Mesenchymal stem cell (in vitro differentiated cells and primary cell): ENCODE measurements around the gene SIVA1.

Experiments
- DNase-seq: peaks from one replicate; pipeline ENCODE4 v3.0.0-alpha.2; 2013
- H2AFZ ChIP-seq: one replicate; pipeline ENCODE4 v1.6.1; 2013; ENCODE audit warnings: low read depth, mild to moderate bottlenecking, control low read depth, inconsistent platforms, low read length, moderate library complexity
- H2AK5ac ChIP-seq: 2 replicates; pipeline ENCODE4 v1.6.1; 2013; ENCODE audit warnings: low read length, moderate library complexity, mild to moderate bottlenecking, inconsistent platforms; ENCODE audit not compliant: severe bottlenecking
- H2BK120ac ChIP-seq: one replicate; pipeline ENCODE4 v1.6.1; 2013; ENCODE audit warnings: low read depth, mild to moderate bottlenecking, inconsistent platforms, low read length, moderate library complexity
- H2BK12ac ChIP-seq, 2 experiments: one replicate each; pipeline ENCODE4 v1.6.1; 2013; ENCODE audit warnings: inconsistent platforms in 2 of 2, low read length in 2 of 2, mild to moderate bottlenecking in 2 of 2, moderate library complexity in 2 of 2, control low read depth in 1 of 2
- H2BK15ac ChIP-seq: one replicate; pipeline ENCODE4 v1.6.1; 2013; ENCODE audit warnings: mild to moderate bottlenecking, low read depth, inconsistent platforms; ENCODE audit not compliant: poor library complexity, severe bottlenecking
- H2BK5ac ChIP-seq: 2 replicates; pipeline ENCODE4 v1.6.1; 2013; ENCODE audit warnings: low read depth, mild to moderate bottlenecking, low read length, control low read depth, inconsistent platforms; ENCODE audit not compliant: poor library complexity, severe bottlenecking
- H3K14ac ChIP-seq, 2 experiments: one replicate each; pipeline ENCODE4 v1.6.1; 2013; ENCODE audit warnings: inconsistent platforms in 2 of 2, low read length in 2 of 2, control low read depth in 1 of 2, mild to moderate bottlenecking in 1 of 2, moderate library complexity in 1 of 2
- H3K18ac ChIP-seq, 2 experiments: one replicate each; pipeline ENCODE4 v1.6.1; 2013; ENCODE audit warnings: inconsistent platforms in 2 of 2, low read length in 2 of 2, control low read depth in 1 of 2, low read depth in 1 of 2, mild to moderate bottlenecking in 1 of 2
- H3K23ac ChIP-seq, 2 experiments: one replicate each; pipeline ENCODE4 v1.6.1; 2013; ENCODE audit warnings: inconsistent platforms in 2 of 2, low read length in 2 of 2, mild to moderate bottlenecking in 2 of 2, moderate library complexity in 2 of 2, control low read depth in 1 of 2
- H3K27ac ChIP-seq: 2 replicates; pipeline ENCODE4 v1.5.1; 2013; ENCODE audit warnings: mild to moderate bottlenecking, moderate library complexity, low read length, control low read depth, inconsistent platforms; ENCODE audit not compliant: poor library complexity, severe bottlenecking
- H3K27me3 ChIP-seq, 2 experiments: 2 replicates each; pipeline versions ENCODE4 v1.6.1 to v1.7.0; 2013; ENCODE audit warnings: low read length in 2 of 2, mild to moderate bottlenecking in 2 of 2, moderate library complexity in 2 of 2, control low read depth in 1 of 2, inconsistent platforms in 1 of 2; ENCODE audit not compliant: control insufficient read depth in 1 of 2, insufficient read depth in 1 of 2
- H3K36me3 ChIP-seq, 2 experiments: 2 replicates each; pipeline versions ENCODE4 v1.6.1 to v1.7.0; 2013; ENCODE audit warnings: low read length in 2 of 2, control low read depth in 1 of 2, inconsistent platforms in 1 of 2, low read depth in 1 of 2, mild to moderate bottlenecking in 1 of 2; ENCODE audit not compliant: insufficient read depth in 2 of 2, control insufficient read depth in 1 of 2
- H3K4ac ChIP-seq, 2 experiments: one replicate each; pipeline ENCODE4 v1.6.1; 2013; ENCODE audit warnings: inconsistent platforms in 2 of 2, low read length in 2 of 2, mild to moderate bottlenecking in 2 of 2, moderate library complexity in 2 of 2, control low read depth in 1 of 2, low read depth in 1 of 2
- H3K4me1 ChIP-seq: 2 replicates; pipeline ENCODE4 v1.6.1; 2013; ENCODE audit warnings: low read depth, low read length, control low read depth; ENCODE audit not compliant: control insufficient read depth, insufficient read depth
- H3K4me2 ChIP-seq: 2 replicates; pipeline ENCODE4 v1.6.1; 2013; ENCODE audit warnings: low read length, mild to moderate bottlenecking, inconsistent platforms; ENCODE audit not compliant: poor library complexity, severe bottlenecking
- H3K4me3 ChIP-seq, 2 experiments: 2 replicates each; pipeline versions ENCODE4 v1.5.1 to v1.7.0; 2013; ENCODE audit warnings: low read length in 2 of 2, mild to moderate bottlenecking in 2 of 2, control low read depth in 1 of 2, low read depth in 1 of 2; ENCODE audit not compliant: insufficient read depth in 1 of 2
- H3K79me1 ChIP-seq: replicated peaks from 2 replicates; pipeline ENCODE4 v1.6.1; 2013; ENCODE audit warnings: mild to moderate bottlenecking, control low read depth, low read length, inconsistent platforms; ENCODE audit not compliant: poor library complexity, severe bottlenecking
- H3K9ac ChIP-seq: 2 replicates; pipeline ENCODE4 v1.7.0; 2013; ENCODE audit warnings: mild to moderate bottlenecking, low read length, moderate library complexity
- H3K9me3 ChIP-seq: 2 replicates; pipeline ENCODE4 v1.7.0; 2013; ENCODE audit warnings: mild to moderate bottlenecking, low read length; ENCODE audit not compliant: control insufficient read depth
- H4K8ac ChIP-seq: one replicate; pipeline ENCODE4 v1.6.1; 2013; ENCODE audit warnings: inconsistent platforms, mild to moderate bottlenecking, low read length, moderate library complexity
- H4K91ac ChIP-seq: one replicate; pipeline ENCODE4 v1.6.1; 2013; ENCODE audit warnings: mild to moderate bottlenecking, low read length, inconsistent platforms
- WGBS: methylation state at CpG from one replicate; pipeline ENCODE4 v1.1.7; 2013; ENCODE audit warnings: mixed read lengths; 5-methylcytosine and 5-hydroxymethylcytosine counted together

Gene SIVA1

GRCh38 chr14:104735830-104736642 is 16.9 kb upstream of the SIVA1 start:
- Histone ChIP-seq H3K4ac (peak overlapping the region; percentile 38 to 56), H4K91ac (peak overlapping the region; percentile 100), H2BK15ac (peak overlapping the region; percentile 65), H3K36me3 (peaks cover 0 to 7% of the 10 kb centered on the region in 2 experiments), H3K23ac (no peak overlapping the region), H3K14ac (peak overlapping the region in 1 of 2 experiments; percentile 86), H2BK12ac (peak overlapping the region; percentile 91 to 98), H3K79me1 (no peaks in the 10 kb centered on the region), H3K18ac (peak overlapping the region; percentile 93 to 97), H3K4me1 (peaks cover 12% of the 10 kb centered on the region), H3K27me3 (peaks cover 7 to 14% of the 10 kb centered on the region in 2 experiments), H4K8ac (peak overlapping the region; percentile 97), H3K9ac (no peak overlapping the region), H3K4me2 (no peak overlapping the region), H2AFZ (no peak overlapping the region), H3K9me3 (no peaks in the 10 kb centered on the region), H2BK120ac (peak overlapping the region; percentile 85), H3K27ac (no peak overlapping the region), H2AK5ac (no peak overlapping the region), H3K4me3 (no peak overlapping the region), H2BK5ac (no peak overlapping the region)
- WGBS, result 49% methylated on average over 26 of the region's 26 CpGs
- peak; percentile 92 for DNase-seq

- Histone ChIP-seq H2BK15ac (no peak overlapping the region), H3K4me1 (peaks cover 11% of the 10 kb centered on the region), H3K9me3 (no peaks in the 10 kb centered on the region), H3K4ac (no peak overlapping the region), H2AFZ (no peak overlapping the region), H3K9ac (no peak overlapping the region), H3K27ac (no peak overlapping the region), H3K4me3 (no peak overlapping the region), H2BK12ac (peak overlapping the region; percentile 6 to 33), H2BK120ac (no peak overlapping the region), H2AK5ac (no peak overlapping the region), H3K18ac (no peak overlapping the region), H3K36me3 (peaks cover 0 to 19% of the 10 kb centered on the region in 2 experiments), H4K91ac (peak overlapping the region; percentile 23), H3K14ac (no peak overlapping the region), H3K23ac (no peak overlapping the region), H2BK5ac (no peak overlapping the region), H3K4me2 (no peak overlapping the region), H3K79me1 (no peaks in the 10 kb centered on the region), H4K8ac (no peak overlapping the region), H3K27me3 (peaks cover 7 to 14% of the 10 kb centered on the region in 2 experiments)
- WGBS, result 89% methylated on average over 18 of the region's 18 CpGs
- no peak for DNase-seq
Measured at GRCh38 chr14:104738375-104739019, 14.4 kb upstream of the SIVA1 start.

GRCh38 chr14:104739026-104739425 is 13.9 kb upstream of the SIVA1 start:
- DNase-seq, result no peak
- Histone ChIP-seq H3K4ac (no peak overlapping the region), H3K27me3 (peaks cover 7 to 14% of the 10 kb centered on the region in 2 experiments), H3K4me3 (no peak overlapping the region), H3K18ac (no peak overlapping the region), H3K36me3 (peaks cover 0 to 19% of the 10 kb centered on the region in 2 experiments), H2BK12ac (no peak overlapping the region), H3K23ac (peak overlapping the region in 1 of 2 experiments; percentile 68), H2BK120ac (no peak overlapping the region), H2AK5ac (no peak overlapping the region), H3K27ac (no peak overlapping the region), H3K79me1 (no peaks in the 10 kb centered on the region), H3K4me2 (no peak overlapping the region), H3K9ac (no peak overlapping the region), H2BK5ac (no peak overlapping the region), H4K8ac (no peak overlapping the region), H4K91ac (no peak overlapping the region), H2AFZ (no peak overlapping the region), H3K14ac (no peak overlapping the region), H3K4me1 (peaks cover 14% of the 10 kb centered on the region), H3K9me3 (no peaks in the 10 kb centered on the region), H2BK15ac (no peak overlapping the region)
- 86% methylated on average over 17 of the region's 17 CpGs for WGBS
